GM19193 (cell line): ENCODE data around the gene E2F4.
A peak's percentile ranks its signal among the peaks of the same experiment; 100 is the strongest.

Experiments
- POLR2A ChIP-seq: IDR thresholded peaks from 4 replicates; pipeline ENCODE4 v1.6.1; 2011; ENCODE audit not compliant: insufficient read depth, insufficient read length; ENCODE audit errors: extremely low read depth

The E2F4 gene

GRCh38 chr16:67154578-67155294 lies 37.2 kb upstream of the E2F4 start:
- TF ChIP-seq POLR2A: no peak

GRCh38 chr16:67155295-67156142 lies 36.4 kb upstream of the E2F4 start:
- no peak for TF ChIP-seq POLR2A

GRCh38 chr16:67156143-67156844 lies 35.7 kb upstream of the E2F4 start:
- TF ChIP-seq POLR2A: no peak

- no peak for TF ChIP-seq POLR2A
Observed at GRCh38 chr16:67157106-67157748, 34.7 kb upstream of the E2F4 start.

- no peak for TF ChIP-seq POLR2A
Observed at GRCh38 chr16:67157892-67158635, 33.9 kb upstream of the E2F4 start.

GRCh38 chr16:67158637-67159600 lies 33.0 kb upstream of the E2F4 start:
- TF ChIP-seq POLR2A: peak; percentile 27

- no peak for TF ChIP-seq POLR2A
Observed at GRCh38 chr16:67161595-67162058, 30.3 kb upstream of the E2F4 start.

GRCh38 chr16:67162506-67163163 lies 29.3 kb upstream of the E2F4 start:
- no peak for TF ChIP-seq POLR2A

GRCh38 chr16:67163164-67163998 lies 28.6 kb upstream of the E2F4 start:
- TF ChIP-seq POLR2A: no peak

GRCh38 chr16:67163999-67164558 lies 27.9 kb upstream of the E2F4 start:
- TF ChIP-seq POLR2A: no peak

GRCh38 chr16:67164599-67165061 lies 27.3 kb upstream of the E2F4 start, which contains the start of gene HSF4:
Gene HSF4, plus strand, starts transcription at chr16:67164745. Its CDS starts 67 bp downstream, at chr16:67164812.
- TF ChIP-seq POLR2A: no peak
